GM21526 (cell line): ENCODE results near the gene WNT7B.
"Not testable (repeated sequence)": the region's sequence is repeated elsewhere in the genome, so short reads cannot be mapped to it uniquely, and the experiment has no call there.

Source experiments
- ATAC-seq: cut with Tn5 transposase; IDR thresholded peaks from one replicate; pipeline ENCODE4 v1.9.1; 2021; ENCODE audit warnings: moderate library complexity; ENCODE audit not compliant: unreplicated experiment, low FRiP score

The WNT7B gene

GRCh38 chr22:46008836-46009596, 32.1 kb upstream of the WNT7B start:
- no peak for ATAC-seq

- ATAC-seq = no peak
Measured at GRCh38 chr22:46008291-46008690, 31.3 kb upstream of the WNT7B start.

GRCh38 chr22:46007848-46008261, 30.9 kb upstream of the WNT7B start:
- ATAC-seq = no peak

GRCh38 chr22:46007003-46007847, 30.3 kb upstream of the WNT7B start:
- no peak for ATAC-seq

GRCh38 chr22:46006379-46007002, 29.5 kb upstream of the WNT7B start:
- ATAC-seq = peak; percentile 58

GRCh38 chr22:46005116-46005705, 28.2 kb upstream of the WNT7B start:
- ATAC-seq = not testable (repeated sequence)

GRCh38 chr22:46004105-46004866, 27.3 kb upstream of the WNT7B start:
- no peak for ATAC-seq

GRCh38 chr22:46003271-46004091, 26.5 kb upstream of the WNT7B start:
- no peak for ATAC-seq

GRCh38 chr22:46002757-46003270, 25.9 kb upstream of the WNT7B start:
- ATAC-seq = no peak

- ATAC-seq = no peak
Measured at GRCh38 chr22:46001426-46002106, 24.6 kb upstream of the WNT7B start.

GRCh38 chr22:46001046-46001425, 24.1 kb upstream of the WNT7B start:
- no peak for ATAC-seq

- no peak for ATAC-seq
Measured at GRCh38 chr22:46000081-46001027, 23.4 kb upstream of the WNT7B start.

GRCh38 chr22:45999379-45999971, 22.5 kb upstream of the WNT7B start:
- no peak for ATAC-seq

GRCh38 chr22:45998638-45999378, 21.8 kb upstream of the WNT7B start:
- ATAC-seq = no peak

- ATAC-seq = no peak
Measured at GRCh38 chr22:45997777-45998637, 21.0 kb upstream of the WNT7B start.
